Esophagus squamous epithelium (tissue), 5 donors: ENCODE measurements around the gene MAP1A. TPM values are rescaled to one million over a fixed set of nuclear protein-coding genes. Genes with fewer than 3 reads are reported as not detected.
"Not testable (repeated sequence)": the region's sequence is repeated elsewhere in the genome, so short reads cannot be mapped to it uniquely, and the experiment has no call there.

Experiments used
- DNase-seq: peaks from one replicate; lab custom pipeline; 2025; lab: John Stamatoyannopoulos, UW
- H3K27ac ChIP-seq, 4 donors: fragments of 200-600 bp; sonication (generic); one replicate each; pipeline ENCODE4 v1.5.1; 2016 to 2019; ENCODE audit warnings: mild to moderate bottlenecking in 1 of 4
- H3K27me3 ChIP-seq, 4 donors: fragments of 200-600 bp; sonication (generic); 1 replicate in 3 of 4; 2 replicates in 1 of 4; pipeline versions ENCODE4 v1.5.1 to v1.6.0; 2017 to 2021; ENCODE audit warnings: antibody characterized with exemption in 1 of 4
- H3K36me3 ChIP-seq, 3 donors: fragments of 200-600 bp; sonication (generic); one replicate each; pipeline ENCODE4 v1.5.1; 2016 to 2019
- H3K4me1 ChIP-seq, 3 donors: fragments of 200-600 bp; sonication (generic); one replicate each; pipeline ENCODE4 v1.5.1; 2017 to 2019
- H3K4me3 ChIP-seq, 4 donors: fragments of 200-600 bp; sonication (generic); 1 replicate in 3 of 4; 2 replicates in 1 of 4; pipeline ENCODE4 v1.5.1; 2016 to 2019; ENCODE audit warnings: mild to moderate bottlenecking in 2 of 4, moderate library complexity in 1 of 4
- H3K9me3 ChIP-seq, 3 donors: fragments of 200-600 bp; sonication (generic); one replicate each; pipeline ENCODE4 v1.5.1; 2016 to 2019
- POLR2A ChIP-seq, 4 donors: fragments of 450-650 bp; IDR thresholded peaks; one replicate each; pipeline ENCODE4 v1.6.1; 2017; ENCODE audit warnings: antibody characterized with exemption in 4 of 4, mild to moderate bottlenecking in 4 of 4, moderate library complexity in 3 of 4
- WGBS, 2 donors: methylation state at CpG; one replicate each; pipeline ENCODE4 v1.1.5; 2018; 5-methylcytosine and 5-hydroxymethylcytosine counted together
- intact Hi-C: fragments of 100-400 bp; cut with DNase I; formaldehyde crosslinking; loops from one replicate; pipeline ENCODE4 v1.15.0; 2022
- total RNA-seq, 4 donors: library from RNA; depleted of rRNA; stranded (reverse); fragments of >200 nt; gene quantifications; one replicate each; pipeline ENCODE4 v1.1.0, GENCODE V29; 2016
- TF ChIP-seq, protein P1 (sequence below), 6 experiments: fragments of 450-650 bp in 4 of 6; fragments of 200-600 bp in 2 of 6; sonication (generic) in 2 of 6; IDR thresholded peaks; one replicate each; pipeline ENCODE4 v1.5.1; 2016 to 2019; ENCODE audit warnings: antibody characterized with exemption in 6 of 6, mild to moderate bottlenecking in 4 of 6, moderate library complexity in 4 of 6
- donor health status: DM: yes; HTN: yes; CAD: no.

Gene MAP1A
- total RNA-seq, 4 donors from 2014 or later = 0.53 to 5.9 (median 2.3) TPM

DNA sequence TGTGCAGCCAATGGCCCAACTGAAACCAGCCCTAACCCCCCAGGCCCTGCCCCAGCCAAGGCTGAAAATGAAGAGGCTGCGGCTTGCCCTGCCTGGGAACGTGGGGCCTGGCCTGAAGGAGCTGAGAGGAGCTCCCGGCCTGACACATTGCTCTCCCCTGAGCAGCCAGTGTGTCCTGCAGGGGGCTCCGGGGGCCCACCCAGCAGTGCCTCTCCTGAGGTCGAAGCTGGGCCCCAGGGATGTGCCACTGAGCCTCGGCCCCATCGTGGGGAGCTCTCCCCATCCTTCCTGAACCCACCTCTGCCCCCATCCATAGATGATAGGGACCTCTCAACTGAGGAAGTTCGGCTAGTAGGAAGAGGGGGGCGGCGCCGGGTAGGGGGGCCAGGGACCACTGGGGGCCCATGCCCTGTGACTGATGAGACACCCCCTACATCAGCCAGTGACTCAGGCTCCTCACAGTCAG lies 11.2 kb downstream of the MAP1A start:
- Histone ChIP-seq H3K27me3 (no peaks in the 10 kb centered on the region), H3K9me3 (no peaks in the 10 kb centered on the region), H3K27ac (no peak overlapping the region), H3K36me3 (peaks cover 0 to 21% (median 0%) of the 10 kb centered on the region in 3 donors), H3K4me1 (no peaks in the 10 kb centered on the region), H3K4me3 (no peak overlapping the region)
- 80% methylated on average over 2 of the region's 11 CpGs; no CpG with 5 or more reads in 1 of the 2 donors for WGBS, 2 donors
- intact Hi-C loops = no loop called here
- DNase-seq = no peak
- no peak for TF ChIP-seq POLR2A (IDR thresholded peaks at IDR 0.05)
- TF ChIP-seq, protein P1, sequence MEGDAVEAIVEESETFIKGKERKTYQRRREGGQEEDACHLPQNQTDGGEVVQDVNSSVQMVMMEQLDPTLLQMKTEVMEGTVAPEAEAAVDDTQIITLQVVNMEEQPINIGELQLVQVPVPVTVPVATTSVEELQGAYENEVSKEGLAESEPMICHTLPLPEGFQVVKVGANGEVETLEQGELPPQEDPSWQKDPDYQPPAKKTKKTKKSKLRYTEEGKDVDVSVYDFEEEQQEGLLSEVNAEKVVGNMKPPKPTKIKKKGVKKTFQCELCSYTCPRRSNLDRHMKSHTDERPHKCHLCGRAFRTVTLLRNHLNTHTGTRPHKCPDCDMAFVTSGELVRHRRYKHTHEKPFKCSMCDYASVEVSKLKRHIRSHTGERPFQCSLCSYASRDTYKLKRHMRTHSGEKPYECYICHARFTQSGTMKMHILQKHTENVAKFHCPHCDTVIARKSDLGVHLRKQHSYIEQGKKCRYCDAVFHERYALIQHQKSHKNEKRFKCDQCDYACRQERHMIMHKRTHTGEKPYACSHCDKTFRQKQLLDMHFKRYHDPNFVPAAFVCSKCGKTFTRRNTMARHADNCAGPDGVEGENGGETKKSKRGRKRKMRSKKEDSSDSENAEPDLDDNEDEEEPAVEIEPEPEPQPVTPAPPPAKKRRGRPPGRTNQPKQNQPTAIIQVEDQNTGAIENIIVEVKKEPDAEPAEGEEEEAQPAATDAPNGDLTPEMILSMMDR (IDR thresholded peaks at IDR 0.05) = no peak

DNA sequence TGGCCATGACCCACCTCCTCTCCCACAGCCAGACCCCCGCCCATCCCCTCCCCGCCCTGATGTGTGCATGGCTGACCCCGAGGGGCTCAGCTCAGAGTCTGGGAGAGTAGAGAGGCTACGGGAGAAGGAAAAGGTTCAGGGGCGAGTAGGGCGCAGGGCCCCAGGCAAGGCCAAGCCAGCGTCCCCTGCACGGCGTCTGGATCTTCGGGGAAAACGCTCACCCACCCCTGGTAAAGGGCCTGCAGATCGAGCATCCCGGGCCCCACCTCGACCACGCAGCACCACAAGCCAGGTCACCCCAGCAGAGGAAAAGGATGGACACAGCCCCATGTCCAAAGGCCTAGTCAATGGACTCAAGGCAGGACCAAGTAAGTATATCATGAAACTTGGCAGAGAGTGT lies 11.7 kb downstream of the MAP1A start:
- 98 to 100% methylated on average over 1 to 6 of the region's 15 CpGs for WGBS, 2 donors
- intact Hi-C loops = no loop called here
- Histone ChIP-seq H3K4me1 (no peaks in the 10 kb centered on the region), H3K27ac (no peak overlapping the region), H3K4me3 (no peak overlapping the region), H3K27me3 (no peaks in the 10 kb centered on the region), H3K9me3 (no peaks in the 10 kb centered on the region), H3K36me3 (peaks cover 0 to 21% (median 0%) of the 10 kb centered on the region in 3 donors)
- no peak for DNase-seq
- TF ChIP-seq, protein P1 (IDR thresholded peaks at IDR 0.05) = no peak
- TF ChIP-seq POLR2A (IDR thresholded peaks at IDR 0.05) = no peak

DNA sequence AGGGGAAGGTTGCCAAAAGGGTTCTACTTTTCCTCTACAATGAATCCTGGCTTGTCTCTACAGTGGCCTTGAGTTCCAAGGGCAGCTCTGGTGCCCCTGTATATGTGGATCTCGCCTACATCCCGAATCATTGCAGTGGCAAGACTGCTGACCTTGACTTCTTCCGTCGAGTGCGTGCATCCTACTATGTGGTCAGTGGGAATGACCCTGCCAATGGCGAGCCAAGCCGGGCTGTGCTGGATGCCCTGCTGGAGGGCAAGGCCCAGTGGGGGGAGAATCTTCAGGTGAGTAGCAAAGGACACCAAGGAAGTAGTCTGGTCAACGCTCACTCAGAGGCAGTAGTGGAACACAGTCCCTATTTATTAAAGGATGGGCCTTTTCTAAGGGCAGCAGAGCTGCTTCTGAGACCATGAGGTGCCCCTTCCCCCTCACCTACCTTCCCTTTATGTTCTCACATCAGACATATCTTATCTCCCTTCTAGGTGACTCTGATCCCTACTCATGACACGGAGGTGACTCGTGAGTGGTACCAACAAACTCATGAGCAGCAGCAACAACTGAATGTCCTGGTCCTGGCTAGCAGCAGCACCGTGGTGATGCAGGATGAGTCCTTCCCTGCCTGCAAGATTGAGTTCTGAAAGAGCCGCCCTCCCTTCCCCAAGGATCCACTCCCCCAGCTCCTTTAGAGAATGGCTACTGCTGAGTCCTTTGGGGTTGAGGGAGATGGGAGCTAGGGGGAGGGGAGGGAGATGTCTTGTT lies 12.4 kb downstream of the MAP1A start:
- Histone ChIP-seq H3K4me1 (no peaks in the 10 kb centered on the region), H3K27me3 (no peaks in the 10 kb centered on the region), H3K9me3 (no peaks in the 10 kb centered on the region), H3K4me3 (no peak overlapping the region), H3K36me3 (peaks cover 0 to 21% (median 0%) of the 10 kb centered on the region in 3 donors), H3K27ac (no peak overlapping the region)
- intact Hi-C loops = no loop called here
- TF ChIP-seq POLR2A (IDR thresholded peaks at IDR 0.05) = no peak
- TF ChIP-seq, protein P1 (IDR thresholded peaks at IDR 0.05) = no peak
- DNase-seq = no peak
- WGBS, 2 donors = 79 to 81% methylated on average over 6 to 7 of the region's 12 CpGs

DNA sequence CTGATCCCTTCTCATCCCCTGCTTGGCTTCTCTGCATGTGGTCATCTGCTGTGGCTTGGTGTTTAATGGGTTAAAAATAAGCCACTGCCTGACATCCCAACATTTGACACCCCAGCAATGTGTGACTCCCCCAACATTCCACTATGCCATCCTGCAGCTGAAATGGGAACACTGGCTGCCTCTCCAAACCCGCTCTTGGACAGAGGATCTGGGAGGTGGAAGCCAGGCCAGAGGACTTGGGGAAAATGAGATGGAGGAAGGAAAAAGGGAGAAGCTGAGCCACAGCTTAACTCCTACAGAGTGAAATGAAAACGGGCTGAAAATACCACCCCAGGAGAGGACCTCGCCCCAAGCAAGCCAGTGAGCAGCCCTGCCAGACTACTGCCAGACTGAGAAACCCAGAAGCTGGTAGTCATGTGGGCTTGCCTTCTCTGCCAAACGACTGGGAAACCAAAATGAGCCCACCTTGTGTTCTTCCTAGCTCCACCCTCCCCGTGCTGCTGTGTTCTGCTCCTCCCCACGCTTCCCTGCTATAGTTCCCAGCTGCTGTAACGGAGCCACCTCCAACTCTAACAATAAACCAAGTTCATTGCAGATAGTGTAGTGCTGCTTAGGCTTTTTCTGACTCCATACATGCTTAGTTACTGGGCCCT lies 13.7 kb downstream of the MAP1A start:
- H3K9me3 ChIP-seq = no peaks in the 10 kb centered on the region
- 39 to 44% methylated on average over 7 of the region's 7 CpGs for WGBS, 2 donors
- TF ChIP-seq, protein P1 (IDR thresholded peaks at IDR 0.05) = no peak
- no peak for TF ChIP-seq POLR2A (IDR thresholded peaks at IDR 0.05)
- no peak for DNase-seq
- H3K36me3 ChIP-seq = peaks cover 0 to 24% (median 3%) of the 10 kb centered on the region in 3 donors
- no peaks in the 10 kb centered on the region for H3K4me1 ChIP-seq
- H3K4me3 ChIP-seq = no peak overlapping the region
- intact Hi-C loops = no loop called here
- no peaks in the 10 kb centered on the region for H3K27me3 ChIP-seq
- no peak overlapping the region for H3K27ac ChIP-seq

DNA sequence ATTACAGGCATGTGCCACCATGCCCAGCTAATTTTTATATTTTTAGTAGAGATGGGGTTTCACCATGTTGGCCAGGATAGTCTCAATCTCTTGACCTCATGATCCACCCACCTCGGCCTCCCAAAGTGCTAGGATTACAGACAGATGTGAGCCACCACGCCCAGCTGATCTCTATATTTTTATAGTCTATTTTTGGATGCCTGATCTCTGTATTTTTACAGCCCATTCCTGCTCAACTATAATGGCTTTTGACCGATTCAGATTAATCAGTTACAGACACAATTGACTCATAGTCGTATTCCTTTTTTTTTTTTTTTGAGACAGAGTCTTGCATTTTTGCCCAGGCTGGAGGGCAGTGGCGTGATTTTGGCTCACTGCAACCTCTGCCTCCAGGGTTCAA lies 15.4 kb downstream of the MAP1A start:
- intact Hi-C loops, DNase-seq: not testable (repeated sequence)
- 75 to 87% methylated on average over 5 of the region's 5 CpGs for WGBS, 2 donors

More for the DNA sequence above, 15.4 kb downstream of the MAP1A start:
- H3K27ac ChIP-seq, H3K27me3 ChIP-seq, H3K4me1 ChIP-seq, H3K9me3 ChIP-seq, H3K4me3 ChIP-seq: not testable (repeated sequence)
- peaks cover 0 to 24% (median 3%) of the 10 kb centered on the region in 3 donors for H3K36me3 ChIP-seq
